Activated naive CD8-positive, alpha-beta T cell treated with anti-CD3 and anti-CD28 coated beads for 36 hours (primary cell): ENCODE results near the gene LMX1B. TPM values are rescaled to one million over a fixed set of nuclear protein-coding genes. Genes with fewer than 3 reads are reported as not detected.
"Not testable (repeated sequence)": the region's sequence is repeated elsewhere in the genome, so short reads cannot be mapped to it uniquely, and the experiment has no call there.

Experiments used
- DNase-seq: peaks from one replicate; pipeline ENCODE4 v3.0.0; 2021
- H3K27ac Mint-ChIP-seq: one replicate; pipeline ENCODE4 v1.8.0; 2022; ENCODE audit warnings: mild to moderate bottlenecking, moderate library complexity, mixed read lengths
- H3K27me3 Mint-ChIP-seq: one replicate; pipeline ENCODE4 v1.8.0; 2022; ENCODE audit warnings: mild to moderate bottlenecking, mixed read lengths
- H3K36me3 Mint-ChIP-seq: one replicate; pipeline ENCODE4 v1.8.0; 2021; ENCODE audit warnings: mild to moderate bottlenecking, mixed read lengths
- H3K4me1 Mint-ChIP-seq: one replicate; pipeline ENCODE4 v1.8.0; 2021; ENCODE audit warnings: mixed read lengths
- H3K4me3 Mint-ChIP-seq: one replicate; pipeline ENCODE4 v1.8.0; 2022; ENCODE audit warnings: mild to moderate bottlenecking, moderate library complexity, mixed read lengths
- H3K9me3 Mint-ChIP-seq: one replicate; pipeline ENCODE4 v1.8.0; 2022; ENCODE audit warnings: mixed read lengths
- total RNA-seq, 2 experiments: library from RNA; stranded (reverse); gene quantifications; one replicate each; pipeline ENCODE4 v1.2.3, GENCODE V29; 2021

LMX1B gene
- total RNA-seq, 2 experiments from 2014 or later: not detected

DNA sequence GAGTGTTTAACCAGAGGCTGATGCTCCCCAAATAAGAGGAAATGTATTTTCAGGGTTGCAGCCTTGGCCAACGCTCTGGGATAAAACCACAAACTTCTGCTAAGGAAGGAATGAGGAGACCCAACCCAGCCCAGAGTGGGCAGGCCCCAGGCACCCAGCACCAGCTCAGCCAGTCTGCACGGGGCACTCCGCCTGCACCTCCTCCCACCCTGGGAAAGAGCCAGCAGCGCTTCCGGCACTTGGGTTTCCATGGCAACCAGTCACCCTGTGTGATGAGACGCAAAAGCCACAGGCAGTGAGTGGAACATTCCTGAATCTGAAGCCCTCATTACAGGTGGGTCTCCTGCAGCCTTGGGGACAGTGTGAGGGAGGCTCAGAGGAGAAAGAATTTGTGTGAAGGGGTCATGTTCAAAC, 105.9 kb downstream of the LMX1B start:
- Mint-ChIP-seq H3K4me1 (peaks cover 36% of the 10 kb centered on the region), H3K4me3 (peak overlapping the region; percentile 49), H3K27me3 (no peaks in the 10 kb centered on the region), H3K27ac (peak overlapping the region; percentile 70), H3K9me3 (no peaks in the 10 kb centered on the region), H3K36me3 (no peaks in the 10 kb centered on the region)
- peak; percentile 86 for DNase-seq

GRCh38 chr9:126720036-126720435, 106.3 kb downstream of the LMX1B start:
- DNase-seq: no peak
- Mint-ChIP-seq H3K9me3 (no peaks in the 10 kb centered on the region), H3K4me3 (peak overlapping the region; percentile 49), H3K27ac (peak overlapping the region; percentile 70), H3K4me1 (peaks cover 36% of the 10 kb centered on the region), H3K36me3 (no peaks in the 10 kb centered on the region), H3K27me3 (no peaks in the 10 kb centered on the region)

- Mint-ChIP-seq H3K4me1 (peaks cover 36% of the 10 kb centered on the region), H3K27me3 (no peaks in the 10 kb centered on the region), H3K9me3 (no peaks in the 10 kb centered on the region), H3K4me3 (peak overlapping the region; percentile 19), H3K27ac (peak overlapping the region; percentile 70), H3K36me3 (no peaks in the 10 kb centered on the region)
- no peak for DNase-seq
These were observed 107.2 kb downstream of the LMX1B start for GRCh38 chr9:126720661-126721563.

GRCh38 chr9:126721564-126721981, 107.8 kb downstream of the LMX1B start:
- DNase-seq: no peak
- no peaks in the 10 kb centered on the region for H3K9me3 Mint-ChIP-seq

GRCh38 chr9:126722252-126722921, 108.7 kb downstream of the LMX1B start:
- H3K9me3 Mint-ChIP-seq: no peaks in the 10 kb centered on the region
- peak; percentile 90 for DNase-seq
- no peaks in the 10 kb centered on the region for H3K36me3 Mint-ChIP-seq
- no peaks in the 10 kb centered on the region for H3K27me3 Mint-ChIP-seq
- H3K27ac Mint-ChIP-seq: peak overlapping the region; percentile 70
- peak overlapping the region; percentile 87 for H3K4me3 Mint-ChIP-seq
- H3K4me1 Mint-ChIP-seq: peaks cover 36% of the 10 kb centered on the region

More at GRCh38 chr9:126721564-126721981, 107.8 kb downstream of the LMX1B start:
- no peaks in the 10 kb centered on the region for H3K27me3 Mint-ChIP-seq
- H3K4me1 Mint-ChIP-seq: peaks cover 36% of the 10 kb centered on the region
- H3K4me3 Mint-ChIP-seq: peak overlapping the region; percentile 71
- peak overlapping the region; percentile 70 for H3K27ac Mint-ChIP-seq
- no peaks in the 10 kb centered on the region for H3K36me3 Mint-ChIP-seq

GRCh38 chr9:126722922-126723806, 109.4 kb downstream of the LMX1B start:
- Mint-ChIP-seq H3K36me3 (no peaks in the 10 kb centered on the region), H3K27me3 (no peaks in the 10 kb centered on the region), H3K9me3 (no peaks in the 10 kb centered on the region), H3K4me3 (peak overlapping the region; percentile 87), H3K27ac (peak overlapping the region; percentile 92), H3K4me1 (peaks cover 36% of the 10 kb centered on the region)
- DNase-seq: peak; percentile 72

DNA sequence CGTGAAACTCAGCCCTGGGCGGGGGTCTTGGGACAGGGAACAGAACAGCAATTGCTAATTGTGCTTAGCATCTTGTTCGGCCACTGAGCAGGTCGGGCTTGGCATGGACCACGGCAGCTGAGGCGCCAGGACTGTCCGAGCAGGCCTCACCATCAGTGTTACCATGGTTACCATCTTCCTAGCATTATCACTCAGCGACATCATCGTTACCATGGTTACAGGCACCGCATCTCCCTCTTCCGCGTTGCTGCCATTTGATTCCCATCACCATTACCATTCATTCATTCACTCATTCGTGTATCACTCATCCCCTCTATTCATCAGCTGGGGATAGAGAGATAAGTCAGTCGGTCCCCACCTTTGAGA, 110.1 kb downstream of the LMX1B start:
- H3K9me3 Mint-ChIP-seq: no peaks in the 10 kb centered on the region
- H3K27ac Mint-ChIP-seq: peak overlapping the region; percentile 92
- no peak for DNase-seq
- no peaks in the 10 kb centered on the region for H3K27me3 Mint-ChIP-seq
- peak overlapping the region; percentile 87 for H3K4me3 Mint-ChIP-seq
- H3K36me3 Mint-ChIP-seq: no peaks in the 10 kb centered on the region
- peaks cover 34% of the 10 kb centered on the region for H3K4me1 Mint-ChIP-seq

GRCh38 chr9:126724226-126724625, 110.5 kb downstream of the LMX1B start:
- H3K36me3 Mint-ChIP-seq: no peaks in the 10 kb centered on the region
- DNase-seq: no peak
- peak overlapping the region; percentile 92 for H3K27ac Mint-ChIP-seq
- H3K9me3 Mint-ChIP-seq: no peaks in the 10 kb centered on the region
- peaks cover 32% of the 10 kb centered on the region for H3K4me1 Mint-ChIP-seq
- H3K4me3 Mint-ChIP-seq: peak overlapping the region; percentile 87
- H3K27me3 Mint-ChIP-seq: no peaks in the 10 kb centered on the region

- not testable (repeated sequence) for H3K4me3 Mint-ChIP-seq, H3K27me3 Mint-ChIP-seq, H3K9me3 Mint-ChIP-seq, H3K36me3 Mint-ChIP-seq, DNase-seq, H3K27ac Mint-ChIP-seq
- peaks cover 20% of the 10 kb centered on the region for H3K4me1 Mint-ChIP-seq
These were observed 111.8 kb downstream of the LMX1B start for GRCh38 chr9:126725485-126725884.

DNA sequence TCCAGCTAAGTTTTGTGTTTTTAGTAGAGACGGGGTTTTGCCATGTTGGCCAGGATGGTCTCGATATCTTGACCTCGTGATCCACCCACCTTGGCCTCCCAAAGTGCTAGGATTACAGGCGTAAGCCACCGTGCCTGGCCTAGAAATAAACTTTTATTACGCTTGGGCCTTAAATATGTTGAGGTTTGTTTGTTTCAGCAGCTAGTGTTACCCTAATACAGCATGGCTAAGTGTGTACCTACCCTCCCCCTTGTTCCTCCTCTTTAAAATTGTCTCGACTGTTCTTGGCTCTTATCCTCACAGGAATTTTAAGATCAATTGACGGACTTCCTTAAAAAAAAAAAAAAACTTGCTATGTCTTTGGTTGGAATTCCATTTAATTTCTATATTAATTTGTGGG, 114.5 kb downstream of the LMX1B start:
- H3K27ac Mint-ChIP-seq, DNase-seq, H3K4me3 Mint-ChIP-seq, H3K4me1 Mint-ChIP-seq, H3K27me3 Mint-ChIP-seq, H3K9me3 Mint-ChIP-seq, H3K36me3 Mint-ChIP-seq: not testable (repeated sequence)

- H3K27ac Mint-ChIP-seq, H3K27me3 Mint-ChIP-seq, H3K4me3 Mint-ChIP-seq, H3K4me1 Mint-ChIP-seq, H3K36me3 Mint-ChIP-seq, DNase-seq: not testable (repeated sequence)
- peaks cover 13% of the 10 kb centered on the region for H3K9me3 Mint-ChIP-seq
These were observed 116.9 kb downstream of the LMX1B start for GRCh38 chr9:126730592-126730991.

DNA sequence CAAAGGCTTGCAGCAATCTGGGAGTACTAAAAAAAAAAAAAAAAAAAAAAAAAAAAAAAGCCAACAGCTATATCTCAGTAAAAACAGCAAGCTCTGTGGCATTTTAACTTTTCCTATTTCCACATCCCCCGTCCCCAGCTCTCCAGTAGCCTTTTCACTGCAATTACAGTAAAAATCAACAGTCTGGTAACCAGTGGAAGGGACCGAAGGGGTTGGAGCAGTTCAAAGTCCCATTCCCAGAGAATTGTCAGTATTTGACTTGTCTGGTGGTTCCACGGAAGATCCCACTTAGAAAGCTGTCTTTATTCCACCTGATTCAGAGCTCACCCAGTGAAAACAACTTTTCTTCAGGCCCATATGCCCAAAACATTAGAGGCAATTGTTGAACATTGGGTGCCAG, 119.3 kb downstream of the LMX1B start:
- Mint-ChIP-seq H3K27me3 (no peaks in the 10 kb centered on the region), H3K27ac (no peak overlapping the region), H3K36me3 (peaks cover 8% of the 10 kb centered on the region), H3K4me3 (no peak overlapping the region), H3K4me1 (no peaks in the 10 kb centered on the region), H3K9me3 (peaks cover 17% of the 10 kb centered on the region)
- DNase-seq: no peak

DNA sequence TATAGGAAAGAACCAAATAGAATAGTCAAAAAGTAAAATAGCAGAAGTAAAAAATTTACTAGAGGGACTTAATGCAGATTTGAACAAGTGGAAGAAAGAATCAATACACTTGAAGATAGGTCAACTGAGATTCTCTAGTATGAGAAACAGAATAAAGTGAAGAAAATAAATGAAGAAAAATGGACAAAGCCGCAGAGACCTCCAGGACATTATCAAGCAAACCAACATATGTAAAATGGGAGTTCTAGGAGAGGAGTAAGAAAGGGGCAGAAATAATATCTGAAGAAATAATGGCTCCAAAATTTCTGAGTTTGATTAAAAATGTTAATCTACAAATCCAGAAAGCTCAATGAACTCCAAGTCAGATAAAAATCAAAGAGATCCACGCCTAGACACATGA, 121.1 kb downstream of the LMX1B start:
- no peak overlapping the region for H3K27ac Mint-ChIP-seq
- peaks cover 17% of the 10 kb centered on the region for H3K9me3 Mint-ChIP-seq
- H3K4me1 Mint-ChIP-seq: peaks cover 3% of the 10 kb centered on the region
- H3K36me3 Mint-ChIP-seq: peaks cover 8% of the 10 kb centered on the region
- no peak overlapping the region for H3K4me3 Mint-ChIP-seq
- no peaks in the 10 kb centered on the region for H3K27me3 Mint-ChIP-seq
- DNase-seq: no peak

DNA sequence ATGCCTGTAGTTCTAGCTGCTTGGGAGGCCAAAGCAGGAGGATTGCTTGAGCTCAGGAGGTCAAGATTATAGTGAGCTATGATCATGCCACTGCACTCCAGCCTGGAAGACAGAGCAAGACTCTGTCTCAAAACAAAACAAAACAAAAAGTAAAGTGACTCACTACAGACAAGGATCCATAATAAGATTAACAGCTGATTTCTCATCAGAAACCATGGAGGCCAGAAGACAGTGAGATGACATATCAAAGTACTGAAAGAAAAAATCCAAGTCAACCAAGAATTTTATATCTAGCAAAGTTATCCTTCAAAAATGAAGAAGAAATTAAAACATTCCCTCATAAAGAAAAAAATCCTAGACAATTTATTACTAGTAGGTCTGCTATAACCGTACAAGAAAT, 121.8 kb downstream of the LMX1B start:
- H3K27me3 Mint-ChIP-seq: no peaks in the 10 kb centered on the region
- H3K9me3 Mint-ChIP-seq: peaks cover 17% of the 10 kb centered on the region
- no peak overlapping the region for H3K27ac Mint-ChIP-seq
- peaks cover 3% of the 10 kb centered on the region for H3K4me1 Mint-ChIP-seq
- peaks cover 8% of the 10 kb centered on the region for H3K36me3 Mint-ChIP-seq
- DNase-seq: no peak
- no peak overlapping the region for H3K4me3 Mint-ChIP-seq

- DNase-seq: no peak
- Mint-ChIP-seq H3K9me3 (peaks cover 17% of the 10 kb centered on the region), H3K36me3 (peaks cover 8% of the 10 kb centered on the region), H3K4me1 (peaks cover 3% of the 10 kb centered on the region), H3K4me3 (no peak overlapping the region), H3K27me3 (no peaks in the 10 kb centered on the region), H3K27ac (no peak overlapping the region)
These were observed 124.8 kb downstream of the LMX1B start for GRCh38 chr9:126738553-126738952.
